HG03095 (cell line): Measurements from ENCODE around the gene CD93.

Experiments used
- ATAC-seq: cut with Tn5 transposase; IDR thresholded peaks from one replicate; pipeline ENCODE4 v1.9.1; 2021; ENCODE audit warnings: moderate library complexity; ENCODE audit not compliant: unreplicated experiment

The CD93 gene

DNA sequence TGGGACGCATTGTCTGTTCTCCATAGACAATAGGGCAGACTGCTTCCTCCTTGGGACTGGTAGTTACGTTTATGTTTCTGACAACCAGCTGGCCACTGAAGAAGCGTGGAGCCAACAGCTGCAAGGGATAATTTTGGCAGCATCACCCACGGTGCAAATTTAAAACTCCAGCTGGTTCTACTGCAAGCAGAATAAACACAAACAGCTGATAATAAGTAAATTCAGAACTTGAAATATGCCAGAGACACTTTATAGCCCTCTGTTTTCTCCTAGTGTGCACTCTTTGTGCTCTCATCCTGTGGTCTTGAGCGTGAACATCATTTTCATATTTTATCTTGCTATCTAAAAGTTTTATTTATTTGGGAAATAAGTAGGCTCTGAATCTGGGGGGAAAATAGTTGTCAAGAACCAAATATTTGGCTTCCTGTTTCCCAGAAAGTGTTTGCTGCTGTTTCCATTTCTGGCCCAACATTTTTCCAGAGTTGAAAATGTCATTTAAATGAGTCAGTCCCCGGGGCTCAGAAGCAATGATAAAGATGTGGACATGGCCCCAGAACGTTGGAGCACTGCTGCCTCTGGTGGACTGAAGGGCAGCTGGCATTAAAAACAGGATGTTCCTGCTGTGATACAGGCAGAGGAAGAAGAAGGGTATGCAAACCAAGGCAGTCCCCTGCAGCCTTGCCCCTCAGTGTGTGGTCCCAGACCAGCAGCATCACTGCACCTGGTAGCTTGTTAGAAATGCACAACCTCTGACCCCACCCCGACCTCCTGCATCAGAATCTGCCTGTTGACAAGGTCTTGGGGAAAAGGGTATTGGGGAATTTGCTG, 24.2 kb downstream of the CD93 start:
- ATAC-seq: no peak

- no peak for ATAC-seq
These were observed 24.9 kb downstream of the CD93 start for GRCh38 chr20:23061262-23061661.

GRCh38 chr20:23060629-23061028, 25.5 kb downstream of the CD93 start:
- no peak for ATAC-seq

DNA sequence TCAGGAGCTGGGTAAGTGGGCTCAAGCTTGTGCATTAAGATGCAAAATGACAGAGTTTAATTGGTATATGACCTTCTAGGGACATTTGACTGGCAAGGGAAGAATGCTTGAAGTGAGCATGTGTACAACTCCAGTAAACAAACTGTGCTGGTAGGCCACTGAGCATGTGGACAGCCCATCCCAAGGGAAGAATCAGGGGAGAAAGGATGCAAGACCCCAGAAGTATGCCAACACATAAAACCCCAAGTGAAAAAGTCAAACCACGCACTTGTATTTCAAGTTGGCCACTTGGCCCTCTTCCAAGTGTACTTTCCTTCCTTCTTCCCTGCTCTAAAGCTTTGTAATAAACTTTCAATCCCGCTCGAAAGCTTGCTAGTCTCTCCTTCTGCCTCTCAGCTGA, 26.3 kb downstream of the CD93 start:
- no peak for ATAC-seq

GRCh38 chr20:23059001-23059400, 27.1 kb downstream of the CD93 start:
- no peak for ATAC-seq

- ATAC-seq: no peak
These were observed 27.9 kb downstream of the CD93 start for GRCh38 chr20:23058240-23058639.

DNA sequence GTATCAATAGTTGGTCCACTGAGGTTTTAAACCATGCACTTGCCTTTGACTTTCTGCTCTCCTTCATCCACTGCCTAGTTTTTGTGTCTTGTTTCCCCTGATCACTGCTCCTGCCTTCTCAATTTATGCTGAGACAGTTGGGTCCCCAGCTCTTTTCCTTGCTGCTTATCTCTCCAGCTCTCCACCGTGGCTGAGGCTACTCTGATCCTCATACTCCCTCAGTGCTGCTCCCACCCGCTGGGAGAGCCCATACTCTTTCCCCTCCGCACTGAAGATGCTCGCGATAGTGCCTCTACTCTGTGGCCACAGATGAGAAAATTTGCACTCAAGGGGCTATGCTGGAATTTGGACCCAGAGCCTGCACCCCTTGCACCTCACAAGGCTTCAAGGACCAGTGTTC, 33.2 kb downstream of the CD93 start:
- ATAC-seq: no peak

DNA sequence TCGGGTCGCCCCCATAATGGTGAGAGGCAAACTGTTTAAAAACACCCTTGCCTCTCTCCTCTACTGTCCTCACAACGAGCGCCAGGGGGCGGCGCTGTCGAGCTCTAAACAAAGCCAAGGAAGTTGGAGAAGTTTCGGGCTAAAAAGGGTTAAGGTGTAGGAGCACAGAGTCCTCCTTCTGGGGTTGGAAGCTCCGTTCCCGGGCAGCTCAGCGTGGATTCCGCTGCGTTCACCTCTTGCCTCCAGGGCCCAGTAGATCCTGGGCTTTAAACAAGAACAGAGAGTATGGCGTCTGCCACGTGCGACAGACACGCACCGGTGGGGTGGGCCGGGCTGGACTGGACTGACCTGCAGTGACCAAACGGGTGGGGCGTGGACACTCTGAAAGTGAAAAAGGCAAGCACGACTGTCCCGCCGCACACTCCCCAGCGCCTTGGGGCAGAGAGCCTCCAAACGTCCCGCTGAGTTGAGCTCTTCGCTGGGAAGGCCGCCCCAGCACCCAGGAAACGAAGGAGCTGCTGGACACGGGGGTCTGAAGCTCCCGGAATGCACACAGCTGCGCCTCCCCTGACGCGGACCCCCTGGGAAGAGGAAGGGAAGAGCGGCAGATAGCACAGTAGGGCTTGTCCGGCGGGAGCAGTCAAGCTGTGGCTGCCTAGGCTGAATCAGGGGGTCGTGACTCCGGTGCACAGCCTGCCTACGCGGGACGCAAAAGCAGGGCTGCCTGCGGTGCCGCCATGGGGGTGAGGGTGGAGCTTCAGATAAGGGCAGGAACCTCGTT, 35.1 kb downstream of the CD93 start:
- no peak for ATAC-seq

- ATAC-seq: no peak
These were observed 35.9 kb downstream of the CD93 start for GRCh38 chr20:23050076-23050838.

DNA sequence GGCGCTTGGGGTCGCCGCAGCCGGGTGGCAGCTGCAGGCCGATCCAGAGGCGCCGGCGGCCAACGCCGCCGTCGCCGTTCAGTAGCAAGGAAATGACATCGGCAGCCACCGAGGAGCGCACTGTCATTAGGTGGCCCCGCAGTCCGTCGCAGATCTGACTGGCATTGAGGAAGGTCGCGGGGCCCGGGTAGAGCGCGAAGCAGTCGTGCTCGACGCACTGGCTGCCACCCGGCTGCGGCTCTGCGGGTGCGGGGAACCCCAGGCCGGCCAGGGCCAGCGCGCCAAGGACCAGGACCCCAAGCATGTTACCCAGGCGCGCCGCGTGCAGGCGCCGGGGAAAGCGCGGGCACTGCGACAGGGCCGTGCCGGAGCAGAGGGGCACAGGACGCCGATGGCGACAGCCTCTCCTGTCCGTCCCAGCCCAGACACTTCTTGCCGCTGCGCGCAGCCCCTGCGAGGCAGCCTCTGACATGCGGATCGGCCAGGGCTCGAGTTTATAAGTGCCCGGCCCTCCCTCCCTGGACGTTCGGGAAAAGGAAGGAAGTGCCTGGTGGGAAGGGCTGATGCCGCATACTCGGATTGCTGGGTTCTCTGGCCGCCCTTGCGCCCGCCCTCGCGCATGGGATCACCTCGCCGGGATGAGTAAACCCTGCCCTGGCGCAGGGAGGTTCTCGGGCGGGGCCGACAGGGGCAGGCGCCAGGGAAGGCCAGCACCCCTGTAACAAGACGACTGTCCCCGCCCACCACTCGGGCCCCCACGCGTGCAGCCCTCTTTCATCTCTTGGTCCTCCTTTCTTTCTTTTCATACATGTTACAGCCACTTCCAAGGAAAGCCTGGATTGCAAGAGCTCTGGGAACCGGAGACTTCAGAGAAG, 36.7 kb downstream of the CD93 start, which contains the start of gene THBD:
Gene THBD (minus strand): TSS at position 472 of the 875 bp plus-strand sequence. CDS start 168 bp downstream, at position 304.
- ATAC-seq: no peak

DNA sequence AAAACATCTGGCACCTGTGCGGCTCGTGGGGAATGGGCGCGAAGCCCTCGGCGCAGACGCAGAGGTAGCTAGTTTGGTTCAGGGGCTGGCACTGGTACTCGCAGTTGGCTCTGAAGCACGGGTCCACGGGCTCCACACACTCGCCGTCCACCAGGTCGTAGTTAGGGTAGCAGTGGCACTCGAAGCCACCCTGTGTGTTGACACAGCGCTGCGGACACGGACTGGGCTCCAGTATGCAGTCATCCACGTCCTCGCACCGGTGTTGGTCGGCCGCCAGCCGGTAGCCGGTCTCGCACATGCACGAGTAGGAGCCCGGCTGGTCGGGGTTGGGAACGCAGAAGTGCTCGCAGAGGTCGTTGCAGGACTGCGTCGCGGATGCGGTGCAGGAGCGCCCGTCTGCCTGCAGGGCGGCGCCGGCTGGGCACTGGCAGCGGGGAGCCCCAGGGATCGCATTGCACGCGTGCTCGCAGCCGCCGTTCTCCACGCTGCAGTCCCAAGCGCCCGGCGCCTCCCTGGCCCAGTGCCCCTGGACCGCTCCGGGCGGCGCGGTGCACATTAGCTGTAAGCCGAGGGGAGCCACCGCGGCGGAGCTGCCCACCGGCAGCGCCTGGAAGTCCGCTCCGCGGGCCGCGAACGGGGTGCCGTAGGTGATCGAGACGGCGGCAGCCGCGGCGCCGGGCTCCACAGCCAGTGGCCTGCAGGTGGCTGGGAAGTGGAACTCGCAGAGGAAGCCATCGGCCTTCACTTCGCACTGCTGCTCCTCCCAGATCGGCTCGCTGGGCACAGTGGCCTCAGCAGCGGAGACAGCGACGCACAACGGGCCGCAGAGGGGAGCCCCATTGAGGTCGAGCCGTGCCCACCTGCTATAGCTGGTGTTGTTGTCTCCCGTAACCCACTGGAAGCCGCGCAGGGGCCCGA, 37.6 kb downstream of the CD93 start:
- ATAC-seq: no peak

DNA sequence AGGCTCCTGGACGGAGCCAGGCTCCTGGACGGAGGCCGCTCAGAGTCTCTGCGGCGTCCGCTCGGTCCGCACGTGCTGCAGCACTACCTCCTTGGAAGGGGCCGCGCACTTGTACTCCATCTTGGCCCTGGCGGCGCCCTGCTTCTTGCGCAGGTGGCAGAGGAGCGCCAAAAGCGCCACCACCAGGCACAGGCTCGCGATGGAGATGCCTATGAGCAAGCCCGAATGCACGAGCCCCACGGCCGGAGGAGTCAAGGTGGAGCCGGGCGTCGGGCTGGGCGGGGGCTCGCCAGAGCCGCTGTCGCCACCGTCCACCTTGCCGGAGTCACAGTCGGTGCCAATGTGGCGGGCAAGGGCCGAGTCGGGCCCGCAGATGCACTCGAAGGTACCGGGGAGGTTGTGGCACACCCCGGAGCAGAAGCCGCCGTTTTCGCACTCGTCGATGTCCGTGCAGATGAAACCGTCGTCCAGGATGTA, 38.3 kb downstream of the CD93 start:
- ATAC-seq: no peak

- no peak for ATAC-seq
These were observed 39.0 kb downstream of the CD93 start for GRCh38 chr20:23047001-23047737.

DNA sequence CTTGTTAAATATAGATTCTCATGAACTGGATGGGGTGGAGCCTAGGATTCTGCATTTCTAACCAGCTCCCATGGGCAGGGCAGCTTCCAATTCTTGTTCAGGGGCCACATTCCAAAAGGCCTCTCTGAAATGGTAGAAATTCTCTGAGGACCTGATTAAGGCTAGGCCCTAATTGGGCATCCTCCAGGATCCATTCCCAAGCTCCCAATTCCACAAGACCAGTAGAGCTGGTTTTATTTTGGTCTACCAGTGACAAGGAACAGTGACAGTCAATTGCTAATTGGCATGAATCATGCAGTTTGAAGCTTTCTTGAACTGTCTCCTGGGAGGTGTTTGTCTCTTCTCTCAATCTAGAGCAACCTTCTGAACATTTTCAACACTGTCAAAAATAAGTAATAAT, 39.7 kb downstream of the CD93 start:
- no peak for ATAC-seq

- ATAC-seq: no peak
These were observed 42.7 kb downstream of the CD93 start for GRCh38 chr20:23043376-23043775.

- ATAC-seq: no peak
These were observed 43.9 kb downstream of the CD93 start for GRCh38 chr20:23042270-23042669.

DNA sequence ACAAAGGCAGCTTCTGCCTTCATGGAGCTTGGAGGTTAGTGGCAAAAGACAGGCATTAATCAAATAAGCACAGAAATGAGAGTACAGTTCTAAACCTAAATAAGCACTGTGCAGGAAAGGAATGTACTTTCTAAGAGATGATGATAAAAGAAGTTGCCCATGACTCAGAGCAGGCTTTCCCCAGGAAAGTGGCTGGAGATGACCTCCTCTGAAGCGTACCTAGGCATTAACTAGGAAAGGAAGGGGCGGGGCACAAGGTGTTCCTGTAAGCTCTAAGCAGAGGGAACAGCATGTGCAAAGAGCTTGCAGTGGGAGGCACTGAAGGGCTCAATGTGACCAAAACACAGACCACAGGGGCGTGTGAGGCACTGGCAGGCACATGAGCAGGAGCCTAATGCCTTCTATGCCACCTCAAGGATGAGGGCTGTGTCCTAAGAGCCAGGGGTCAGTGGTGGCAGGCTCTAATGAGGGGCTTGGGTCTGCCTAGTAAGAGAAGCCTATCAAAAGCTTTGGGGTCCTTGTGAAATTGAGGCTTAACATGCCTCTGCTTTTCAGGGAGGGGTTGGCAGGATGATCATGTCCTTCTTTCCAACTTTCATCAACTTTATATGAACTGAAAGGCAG, 46.1 kb downstream of the CD93 start:
- ATAC-seq: no peak
